Common myeloid progenitor, CD34-positive (primary cell): ENCODE results near the gene LMLN.
"Not testable (repeated sequence)": the region's sequence is repeated elsewhere in the genome, so short reads cannot be mapped to it uniquely, and the experiment has no call there.

Source experiments
- CTCF ChIA-PET: fragments of 350-600 bp; sonication (Branson Sonifier 250); formaldehyde crosslinking; loops from one replicate; lab custom pipeline; 2021; ENCODE audit warnings: antibody characterized with exemption; lab: Charles Lee
- POLR2A ChIA-PET: fragments of 350-600 bp; sonication (Branson Sonifier 250); formaldehyde crosslinking; loops from one replicate; lab custom pipeline; 2021; ENCODE audit warnings: antibody characterized with exemption; lab: Charles Lee
- DNase-seq, 3 donors: peaks; one replicate each; pipeline versions ENCODE4 v3.0.0 to v3.0.0-alpha.2; 2013
- H3K27ac ChIP-seq, 2 experiments: 1 replicate in 1 of 2; 2 replicates in 1 of 2; pipeline ENCODE4 v1.7.0; 2013; ENCODE audit warnings: inconsistent platforms in 2 of 2, low read length in 2 of 2, mild to moderate bottlenecking in 2 of 2, low read depth in 1 of 2, moderate library complexity in 1 of 2; ENCODE audit not compliant: severe bottlenecking in 2 of 2, insufficient read depth in 1 of 2, poor library complexity in 1 of 2
- H3K27me3 ChIP-seq, 5 experiments: replicated peaks in 2 of 5; 1 replicate in 3 of 5; 2 replicates in 2 of 5; pipeline versions ENCODE4 v1.6.1 to v1.7.0; 2013; ENCODE audit warnings: low read length in 4 of 5, mild to moderate bottlenecking in 2 of 5, moderate library complexity in 2 of 5, inconsistent platforms in 1 of 5; ENCODE audit not compliant: insufficient read depth in 5 of 5, control insufficient read depth in 4 of 5
- H3K36me3 ChIP-seq, 4 experiments: 1 replicate in 2 of 4; 2 replicates in 2 of 4; pipeline versions ENCODE4 v1.6.1 to v1.7.0; 2013; ENCODE audit warnings: low read length in 3 of 4, control low read depth in 1 of 4, mild to moderate bottlenecking in 1 of 4; ENCODE audit not compliant: control insufficient read depth in 4 of 4, insufficient read depth in 4 of 4
- H3K4me1 ChIP-seq, 4 experiments: 1 replicate in 3 of 4; 2 replicates in 1 of 4; pipeline versions ENCODE4 v1.6.1 to v1.7.1; 2013; ENCODE audit warnings: low read length in 3 of 4, mild to moderate bottlenecking in 3 of 4, control low read depth in 1 of 4, inconsistent platforms in 1 of 4, moderate library complexity in 1 of 4; ENCODE audit not compliant: control insufficient read depth in 4 of 4, insufficient read depth in 4 of 4; ENCODE audit errors: control extremely low read depth in 1 of 4
- H3K4me3 ChIP-seq, 7 experiments: 1 replicate in 4 of 7; 2 replicates in 3 of 7; pipeline versions ENCODE4 v1.5.1 to v1.7.0; 2013; ENCODE audit warnings: mild to moderate bottlenecking in 7 of 7, low read length in 6 of 7, moderate library complexity in 6 of 7, inconsistent platforms in 2 of 7, low read depth in 2 of 7, control low read depth in 1 of 7; ENCODE audit not compliant: insufficient read depth in 4 of 7, control insufficient read depth in 1 of 7; ENCODE audit errors: extremely low read depth in 1 of 7
- H3K9me3 ChIP-seq, 5 experiments: 1 replicate in 4 of 5; 2 replicates in 1 of 5; pipeline versions ENCODE4 v1.6.1 to v1.7.1; 2013; ENCODE audit warnings: low read length in 4 of 5, mild to moderate bottlenecking in 2 of 5, inconsistent platforms in 1 of 5, low read depth in 1 of 5, moderate library complexity in 1 of 5; ENCODE audit not compliant: control insufficient read depth in 4 of 5, insufficient read depth in 2 of 5; ENCODE audit errors: control extremely low read depth in 1 of 5
- WGBS: methylation state at CpG from one replicate; pipeline ENCODE4 v1.1.5; 2013; ENCODE audit not compliant: insufficient coverage; 5-methylcytosine and 5-hydroxymethylcytosine counted together

LMLN gene

DNA sequence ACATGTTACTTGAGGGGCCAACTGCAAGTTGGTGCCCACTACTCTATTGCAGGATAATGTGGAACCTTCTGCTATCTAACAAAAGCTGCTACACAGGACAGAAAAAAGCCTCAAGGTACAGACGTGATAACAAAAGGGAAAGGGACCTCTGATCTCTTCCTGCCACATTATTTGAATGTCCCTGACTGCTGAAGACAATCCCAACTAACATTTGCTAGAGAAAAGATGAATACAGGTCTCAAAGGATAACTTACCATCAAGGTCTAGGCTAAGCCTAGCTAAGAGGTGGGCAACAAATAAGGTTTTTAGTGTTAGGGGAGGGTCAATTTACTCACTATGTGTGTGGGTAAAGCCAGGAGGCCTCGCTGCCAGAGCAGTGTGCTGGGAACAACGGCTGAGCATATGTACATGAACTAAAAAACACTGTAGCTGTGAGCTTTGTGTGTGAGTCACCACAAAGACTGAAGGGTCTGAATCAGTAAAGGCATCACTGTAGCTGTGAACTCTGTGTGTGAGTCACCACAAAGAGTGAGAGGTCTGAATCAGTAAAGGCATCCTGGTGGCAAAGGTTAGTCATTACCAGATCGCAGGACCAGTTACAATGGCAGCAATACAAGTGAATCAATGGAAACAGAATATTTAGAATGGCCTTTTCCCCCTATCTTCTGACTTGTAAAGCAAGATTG, 111.7 kb downstream of the LMLN start:
- DNase-seq: peak; percentile 61 to 84 (median 84)
- H3K27me3 ChIP-seq: peaks cover 0 to 15% (median 6%) of the 10 kb centered on the region in 5 experiments
- CTCF ChIA-PET: interaction anchor here (0.9 to 2.0 kb wide), 3 partner anchors 9 to 110 kb away, joined by 3 to 13 read pairs (median 3); no protein-coding TSS in a partner anchor
- no peaks in the 10 kb centered on the region for H3K36me3 ChIP-seq
- POLR2A ChIA-PET: no interaction called here
- no peak overlapping the region for H3K4me3 ChIP-seq
- peaks cover 0 to 7% (median 2%) of the 10 kb centered on the region in 4 experiments for H3K4me1 ChIP-seq
- no peak overlapping the region for H3K27ac ChIP-seq
- WGBS: 86% methylated on average over 3 of the region's 4 CpGs
- H3K9me3 ChIP-seq: no peaks in the 10 kb centered on the region

DNA sequence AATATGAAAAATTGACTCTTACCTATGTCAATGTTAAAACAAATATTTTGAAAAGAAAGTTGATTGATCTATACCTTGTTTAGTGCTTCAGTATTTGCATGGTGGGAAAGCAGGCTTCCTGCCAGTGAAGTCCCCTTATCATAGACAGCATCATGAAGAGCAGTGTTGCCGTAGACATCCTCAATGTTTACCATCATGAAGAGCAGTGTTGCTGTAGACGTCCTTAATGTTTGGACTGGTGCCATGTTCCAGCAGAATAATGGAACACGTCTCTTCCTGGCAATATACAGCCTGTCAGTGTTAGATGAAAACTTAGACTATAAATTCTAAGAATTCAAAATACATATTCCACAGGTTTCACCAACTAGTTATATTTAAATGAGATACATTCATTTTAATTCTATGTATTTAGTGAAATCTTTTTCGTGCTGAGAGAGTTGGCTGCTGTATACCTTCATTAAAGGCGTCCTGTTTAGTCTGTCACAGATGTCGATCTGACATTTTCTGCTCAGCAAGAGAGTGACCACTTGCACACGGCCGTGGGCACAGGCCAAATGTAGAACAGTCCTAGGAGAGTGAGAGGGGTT, 116.8 kb downstream of the LMLN start:
- 81% methylated on average over 5 of the region's 8 CpGs for WGBS
- Histone ChIP-seq H3K27me3 (peaks cover 6 to 44% (median 27%) of the 10 kb centered on the region in 5 experiments), H3K4me3 (no peak overlapping the region), H3K36me3 (no peaks in the 10 kb centered on the region), H3K9me3 (peaks cover 0 to 5% (median 4%) of the 10 kb centered on the region in 5 experiments), H3K27ac (no peak overlapping the region), H3K4me1 (peaks cover 0 to 18% (median 16%) of the 10 kb centered on the region in 4 experiments)
- peak in 2 of 3 donors; percentile 25 to 28 for DNase-seq
- ChIA-PET POLR2A (no interaction called here), CTCF (interaction anchor here (1.1 kb wide), 1 partner anchor 16 kb away, joined by 3 read pairs; no protein-coding TSS in a partner anchor)

GRCh38 chr3:198079771-198080520, 119.9 kb downstream of the LMLN start:
- H3K36me3 ChIP-seq: no peaks in the 10 kb centered on the region
- H3K4me3 ChIP-seq: peak overlapping the region; percentile 48 to 78 (median 65)
- H3K27me3 ChIP-seq: peaks cover 6 to 52% (median 28%) of the 10 kb centered on the region in 5 experiments
- peaks cover 0 to 18% (median 16%) of the 10 kb centered on the region in 4 experiments for H3K4me1 ChIP-seq
- H3K27ac ChIP-seq: peak overlapping the region in 1 of 2 experiments; percentile 43
- peaks cover 0 to 9% (median 4%) of the 10 kb centered on the region in 5 experiments for H3K9me3 ChIP-seq
- POLR2A ChIA-PET: no interaction called here
- CTCF ChIA-PET: interaction anchor here (0.9 to 3.4 kb wide), 15 partner anchors 8 to 231 kb away, joined by 3 to 25 read pairs (median 5); partner anchors contain the start of gene RPL35A
- DNase-seq: peak; percentile 52 to 79 (median 61)
- 10% methylated on average over 31 of the region's 47 CpGs for WGBS

DNA sequence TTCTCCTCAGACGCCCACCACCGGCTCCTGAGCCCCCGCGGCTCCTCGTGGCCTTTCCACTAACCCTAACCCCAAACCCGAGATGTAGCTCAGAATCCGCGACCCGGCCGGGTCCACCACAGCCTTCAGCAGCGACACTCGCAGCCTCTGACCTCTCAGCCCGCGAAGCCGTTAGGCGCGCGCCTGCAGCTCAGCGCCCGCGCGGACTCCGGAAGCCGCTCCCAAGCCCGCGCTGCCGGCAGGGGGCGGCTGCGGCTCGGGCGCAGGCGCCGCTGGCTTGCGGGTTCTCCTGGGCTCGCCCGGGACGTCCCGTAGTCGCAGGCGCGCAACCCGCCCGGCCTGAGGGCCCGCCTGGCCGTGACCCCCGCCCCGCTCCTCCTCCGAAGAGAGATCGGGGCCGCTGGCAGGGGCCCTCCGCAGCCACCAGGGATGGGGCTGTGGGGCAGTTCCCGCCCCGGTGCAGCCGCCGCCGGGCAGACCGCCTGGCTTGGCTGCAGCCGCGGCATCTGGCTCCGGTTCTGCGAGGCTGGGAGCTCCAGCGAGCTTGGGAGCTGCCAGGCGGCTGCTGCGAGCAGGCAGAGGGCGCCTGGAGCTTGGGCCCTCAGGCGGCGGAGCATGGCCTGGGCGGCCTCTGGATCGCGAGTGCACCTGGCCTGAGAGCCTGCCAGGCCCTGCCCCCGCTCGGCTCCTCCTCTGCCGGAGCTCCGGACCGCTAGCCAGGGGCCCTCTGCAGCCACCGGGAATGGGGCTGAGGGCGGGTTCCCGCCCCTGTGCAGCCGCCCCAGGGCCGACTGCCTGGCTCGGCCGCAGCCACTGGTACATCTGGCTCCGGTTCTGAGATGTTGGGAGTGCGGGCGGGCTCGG, 120.7 kb downstream of the LMLN start:
- CTCF ChIA-PET: interaction anchor here (0.6 to 3.4 kb wide), 15 partner anchors 9 to 232 kb away, joined by 3 to 25 read pairs (median 5); partner anchors contain the start of gene RPL35A
- Histone ChIP-seq H3K27ac (peak overlapping the region in 1 of 2 experiments; percentile 43), H3K4me3 (peak overlapping the region; percentile 48 to 78 (median 65)), H3K36me3 (no peaks in the 10 kb centered on the region), H3K4me1 (peaks cover 0 to 18% (median 16%) of the 10 kb centered on the region in 4 experiments), H3K27me3 (peaks cover 2 to 56% (median 21%) of the 10 kb centered on the region in 5 experiments), H3K9me3 (peaks cover 0 to 9% (median 4%) of the 10 kb centered on the region in 5 experiments)
- POLR2A ChIA-PET: no interaction called here
- 1% methylated on average over 72 of the region's 86 CpGs for WGBS
- DNase-seq: peak; percentile 79 to 86 (median 81)

DNA sequence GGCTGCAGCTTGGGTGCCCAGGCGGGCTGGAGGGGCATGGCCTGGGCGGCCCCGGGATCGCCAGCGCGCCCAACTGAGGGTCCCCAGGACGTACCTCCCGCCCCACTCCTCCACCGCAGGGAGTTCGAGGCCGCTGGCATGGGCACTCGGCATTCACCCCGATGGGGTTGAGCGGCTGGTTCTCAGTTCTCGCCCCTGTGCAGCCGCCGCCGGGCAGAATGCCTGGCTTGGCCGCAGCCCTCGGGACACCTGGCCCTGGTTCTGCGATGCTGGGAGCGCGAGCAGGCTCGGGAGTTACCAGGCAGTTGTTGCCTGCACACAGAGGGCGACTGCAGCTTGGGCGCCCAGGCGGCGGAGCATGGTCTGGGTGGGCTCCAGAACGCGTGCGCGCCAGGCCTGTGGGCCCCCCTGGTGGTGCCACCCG, 121.4 kb downstream of the LMLN start:
- H3K27ac ChIP-seq: no peak overlapping the region
- H3K27me3 ChIP-seq: peaks cover 0 to 62% (median 21%) of the 10 kb centered on the region in 5 experiments
- 22% methylated on average over 33 of the region's 33 CpGs for WGBS
- POLR2A ChIA-PET: no interaction called here
- peak overlapping the region in 1 of 7 experiments; percentile 49 for H3K4me3 ChIP-seq
- DNase-seq: no peak
- H3K4me1 ChIP-seq: peaks cover 0 to 18% (median 16%) of the 10 kb centered on the region in 4 experiments
- no peaks in the 10 kb centered on the region for H3K36me3 ChIP-seq
- CTCF ChIA-PET: interaction anchor here (1.3 to 3.4 kb wide), 7 partner anchors 9 to 233 kb away, joined by 3 to 25 read pairs (median 10); no protein-coding TSS in a partner anchor
- peaks cover 0 to 9% (median 4%) of the 10 kb centered on the region in 5 experiments for H3K9me3 ChIP-seq

- WGBS: no CpG with 5 or more reads among the region's 4 CpGs
- DNase-seq, H3K9me3 ChIP-seq, H3K4me3 ChIP-seq, H3K36me3 ChIP-seq, POLR2A ChIA-PET, H3K27ac ChIP-seq: not testable (repeated sequence)
- Histone ChIP-seq H3K27me3 (peaks cover 2 to 67% (median 25%) of the 10 kb centered on the region in 5 experiments), H3K4me1 (peaks cover 0 to 18% (median 16%) of the 10 kb centered on the region in 4 experiments)
- CTCF ChIA-PET: interaction anchor here (3.0 to 3.4 kb wide), 2 partner anchors 8 to 11 kb away, joined by 10 to 25 read pairs; no protein-coding TSS in a partner anchor
Measured at GRCh38 chr3:198082226-198082625, 122.2 kb downstream of the LMLN start.
